Upper lobe of left lung (tissue), 4 donors: ENCODE measurements around the gene C1orf159.

Source experiments
- CTCF ChIP-seq, 6 experiments: fragments of 450-650 bp in 4 of 6; fragments of 200-600 bp in 2 of 6; sonication (generic) in 2 of 6; IDR thresholded peaks; one replicate each; pipeline ENCODE4 v1.5.1; 2016 to 2019; ENCODE audit warnings: antibody characterized with exemption in 6 of 6
- EP300 ChIP-seq, 4 donors: sonication (generic); formaldehyde crosslinking; IDR thresholded peaks; one replicate each; pipeline ENCODE4 v1.5.1; 2017; ENCODE audit warnings: antibody characterized with exemption in 4 of 4, control low read depth in 2 of 4
- POLR2AphosphoS5 ChIP-seq, 2 donors: sonication (generic); formaldehyde crosslinking; IDR thresholded peaks; one replicate each; pipeline ENCODE4 v1.5.1; 2017; ENCODE audit warnings: antibody characterized with exemption in 2 of 2

- no peak for TF ChIP-seq CTCF (IDR thresholded peaks at IDR 0.05)
- no peak for TF ChIP-seq EP300 (IDR thresholded peaks at IDR 0.05)
- no peak for TF ChIP-seq POLR2AphosphoS5 (IDR thresholded peaks at IDR 0.05)
Observed at GRCh38 chr1:1074631-1075147, 41.2 kb downstream of the C1orf159 start.
